Panc1 (cell line): ENCODE measurements around the gene UNC13C. TPM values are rescaled to one million over a fixed set of nuclear protein-coding genes. Genes with fewer than 3 reads are reported as not detected.

ENCODE experiments used
- ATAC-seq: fragments of 200-7000 bp; cut with Tn5 transposase; 2 replicates; pipeline ENCODE4 v1.9.1; 2020; ENCODE audit warnings: mild to moderate bottlenecking, moderate library complexity
- BruUV-seq: library from RNA; stranded (reverse); fragments of 400-500 nt; replicated peaks from 2 replicates; lab custom pipeline; 2021; lab: Mats Ljungman, UMichigan
- CTCF ChIA-PET: fragments of 300-600 bp; sonication (Branson Sonifier 250); formaldehyde crosslinking; loops from one replicate; lab custom pipeline; 2022; ENCODE audit warnings: antibody characterized with exemption; lab: Charles Lee
- POLR2A ChIA-PET: fragments of 300-600 bp; sonication (Branson Sonifier 250); formaldehyde crosslinking; loops from one replicate; lab custom pipeline; 2022; ENCODE audit warnings: antibody characterized with exemption; lab: Charles Lee
- DNase-seq: peaks from one replicate; pipeline ENCODE4 v3.0.0-alpha.2; 2010; ENCODE audit warnings: low read depth, low spot score
- H3K27ac ChIP-seq: 2 replicates; pipeline ENCODE4 v1.5.1; 2011; ENCODE audit warnings: mild to moderate bottlenecking, low read length, inconsistent platforms
- H3K27me3 ChIP-seq: fragments of 200-500 bp; sonication (Bioruptor generic); 2 replicates; pipeline ENCODE4 v1.6.0; 2014; ENCODE audit warnings: low read length, inconsistent platforms; ENCODE audit not compliant: control insufficient read depth, insufficient read depth
- H3K36me3 ChIP-seq: fragments of 200-500 bp; sonication (Bioruptor generic); 2 replicates; pipeline ENCODE4 v1.5.1; 2014; ENCODE audit warnings: inconsistent platforms, mild to moderate bottlenecking, low read length, moderate library complexity; ENCODE audit not compliant: control insufficient read depth, insufficient read depth
- H3K4me1 ChIP-seq: 2 replicates; pipeline ENCODE4 v1.5.1; 2011; ENCODE audit warnings: inconsistent platforms, mild to moderate bottlenecking, low read length, moderate library complexity; ENCODE audit not compliant: control insufficient read depth, insufficient read depth
- H3K4me3 ChIP-seq, 2 experiments: 2 replicates each; pipeline ENCODE4 v1.5.1; 2011 to 2012; ENCODE audit warnings: low read depth in 2 of 2, low read length in 2 of 2, mild to moderate bottlenecking in 2 of 2, inconsistent platforms in 1 of 2, moderate library complexity in 1 of 2
- H3K9me3 ChIP-seq: fragments of 200-500 bp; sonication (Bioruptor generic); 2 replicates; pipeline ENCODE4 v1.5.1; 2014; ENCODE audit warnings: low read depth, mild to moderate bottlenecking, inconsistent platforms, low read length, moderate library complexity; ENCODE audit not compliant: control insufficient read depth, insufficient read depth
- POLR2AphosphoS5 ChIP-seq: IDR thresholded peaks from 2 replicates; pipeline ENCODE4 v1.6.1; 2012; ENCODE audit warnings: mild to moderate bottlenecking, low read depth, low read length, moderate library complexity
- SIN3A ChIP-seq: IDR thresholded peaks from 2 replicates; pipeline ENCODE4 v1.6.1; 2012; ENCODE audit warnings: low read depth, mild to moderate bottlenecking, low read length, moderate library complexity, borderline replicate concordance; ENCODE audit not compliant: insufficient read depth
- TCF7L2 ChIP-seq: IDR thresholded peaks from 2 replicates; pipeline ENCODE4 v1.6.1; 2011; ENCODE audit warnings: mild to moderate bottlenecking, low read depth, low read length, inconsistent platforms
- in situ Hi-C: cut with HindIII; loops from 2 replicates; pipeline ENCODE4 v1.10.0; 2016; ENCODE audit warnings: low sequenced_read_pairs, low pct_unique_long_range_greater_than_20kb
- intact Hi-C: fragments of 100-400 bp; cut with micrococcal nuclease; formaldehyde crosslinking; loops from one replicate; pipeline ENCODE4 v1.10.0; 2022; ENCODE audit not compliant: unreplicated experiment
- total RNA-seq: library from RNA; stranded (reverse); gene quantifications from one replicate; pipeline ENCODE4 v1.2.1, GENCODE V29; 2021; ENCODE audit not compliant: unreplicated experiment
- TF ChIP-seq, protein P1 (sequence below): fragments of 450-650 bp; IDR thresholded peaks from 2 replicates; pipeline ENCODE4 v1.5.1; 2017; ENCODE audit warnings: mild to moderate bottlenecking
- TF ChIP-seq, protein P2 (sequence below), 2 experiments: IDR thresholded peaks; 2 replicates each; pipeline ENCODE4 v1.6.1; 2011 to 2012; ENCODE audit warnings: low read depth in 2 of 2, control low read depth in 1 of 2, low read length in 1 of 2, mild to moderate bottlenecking in 1 of 2, moderate library complexity in 1 of 2; ENCODE audit not compliant: insufficient read depth in 1 of 2

UNC13C gene
- total RNA-seq, 1 experiment from 2014 or later, result not detected

DNA sequence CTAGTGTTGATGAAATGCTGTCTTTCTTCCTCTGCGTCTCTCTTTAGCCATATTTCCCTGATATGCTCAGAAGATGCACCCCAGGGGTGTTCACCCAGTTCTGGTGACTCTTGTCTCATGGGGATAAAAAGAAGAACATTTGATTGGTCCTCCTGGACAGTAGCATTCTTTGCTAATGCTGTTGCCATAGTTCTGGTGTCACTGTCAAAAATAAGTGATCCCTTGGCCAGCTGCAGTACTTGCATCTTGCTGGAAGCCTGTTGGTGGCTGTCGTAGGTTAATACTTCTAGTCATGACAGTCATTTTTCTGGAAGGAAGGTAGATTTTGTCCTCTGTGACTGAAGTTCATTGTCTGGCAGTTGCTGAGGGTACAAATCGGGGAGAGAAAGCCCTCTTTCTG lies 124.5 kb downstream of the UNC13C start:
- ChIA-PET CTCF (no interaction called here), POLR2A (no interaction called here)
- no TSS peak for BruUV-seq
- H3K27ac ChIP-seq, result no peak overlapping the region
- H3K4me1 ChIP-seq, result no peaks in the 10 kb centered on the region
- H3K27me3 ChIP-seq, result no peaks in the 10 kb centered on the region
- DNase-seq, result no peak
- ATAC-seq, result no peak
- intact Hi-C loops (no loop called here), in situ Hi-C loops (no loop called here)
- no peaks in the 10 kb centered on the region for H3K36me3 ChIP-seq
- TF ChIP-seq TCF7L2, result no peak
- TF ChIP-seq, protein P1, sequence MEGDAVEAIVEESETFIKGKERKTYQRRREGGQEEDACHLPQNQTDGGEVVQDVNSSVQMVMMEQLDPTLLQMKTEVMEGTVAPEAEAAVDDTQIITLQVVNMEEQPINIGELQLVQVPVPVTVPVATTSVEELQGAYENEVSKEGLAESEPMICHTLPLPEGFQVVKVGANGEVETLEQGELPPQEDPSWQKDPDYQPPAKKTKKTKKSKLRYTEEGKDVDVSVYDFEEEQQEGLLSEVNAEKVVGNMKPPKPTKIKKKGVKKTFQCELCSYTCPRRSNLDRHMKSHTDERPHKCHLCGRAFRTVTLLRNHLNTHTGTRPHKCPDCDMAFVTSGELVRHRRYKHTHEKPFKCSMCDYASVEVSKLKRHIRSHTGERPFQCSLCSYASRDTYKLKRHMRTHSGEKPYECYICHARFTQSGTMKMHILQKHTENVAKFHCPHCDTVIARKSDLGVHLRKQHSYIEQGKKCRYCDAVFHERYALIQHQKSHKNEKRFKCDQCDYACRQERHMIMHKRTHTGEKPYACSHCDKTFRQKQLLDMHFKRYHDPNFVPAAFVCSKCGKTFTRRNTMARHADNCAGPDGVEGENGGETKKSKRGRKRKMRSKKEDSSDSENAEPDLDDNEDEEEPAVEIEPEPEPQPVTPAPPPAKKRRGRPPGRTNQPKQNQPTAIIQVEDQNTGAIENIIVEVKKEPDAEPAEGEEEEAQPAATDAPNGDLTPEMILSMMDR, result no peak
- TF ChIP-seq, protein P2, sequence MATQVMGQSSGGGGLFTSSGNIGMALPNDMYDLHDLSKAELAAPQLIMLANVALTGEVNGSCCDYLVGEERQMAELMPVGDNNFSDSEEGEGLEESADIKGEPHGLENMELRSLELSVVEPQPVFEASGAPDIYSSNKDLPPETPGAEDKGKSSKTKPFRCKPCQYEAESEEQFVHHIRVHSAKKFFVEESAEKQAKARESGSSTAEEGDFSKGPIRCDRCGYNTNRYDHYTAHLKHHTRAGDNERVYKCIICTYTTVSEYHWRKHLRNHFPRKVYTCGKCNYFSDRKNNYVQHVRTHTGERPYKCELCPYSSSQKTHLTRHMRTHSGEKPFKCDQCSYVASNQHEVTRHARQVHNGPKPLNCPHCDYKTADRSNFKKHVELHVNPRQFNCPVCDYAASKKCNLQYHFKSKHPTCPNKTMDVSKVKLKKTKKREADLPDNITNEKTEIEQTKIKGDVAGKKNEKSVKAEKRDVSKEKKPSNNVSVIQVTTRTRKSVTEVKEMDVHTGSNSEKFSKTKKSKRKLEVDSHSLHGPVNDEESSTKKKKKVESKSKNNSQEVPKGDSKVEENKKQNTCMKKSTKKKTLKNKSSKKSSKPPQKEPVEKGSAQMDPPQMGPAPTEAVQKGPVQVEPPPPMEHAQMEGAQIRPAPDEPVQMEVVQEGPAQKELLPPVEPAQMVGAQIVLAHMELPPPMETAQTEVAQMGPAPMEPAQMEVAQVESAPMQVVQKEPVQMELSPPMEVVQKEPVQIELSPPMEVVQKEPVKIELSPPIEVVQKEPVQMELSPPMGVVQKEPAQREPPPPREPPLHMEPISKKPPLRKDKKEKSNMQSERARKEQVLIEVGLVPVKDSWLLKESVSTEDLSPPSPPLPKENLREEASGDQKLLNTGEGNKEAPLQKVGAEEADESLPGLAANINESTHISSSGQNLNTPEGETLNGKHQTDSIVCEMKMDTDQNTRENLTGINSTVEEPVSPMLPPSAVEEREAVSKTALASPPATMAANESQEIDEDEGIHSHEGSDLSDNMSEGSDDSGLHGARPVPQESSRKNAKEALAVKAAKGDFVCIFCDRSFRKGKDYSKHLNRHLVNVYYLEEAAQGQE (IDR thresholded peaks at IDR 0.05; ENCODE audit: insufficient read depth in 1 of 2, low read depth in 2 of 2, low read length in 1 of 2), result no peak
- TF ChIP-seq SIN3A, result no peak
- TF ChIP-seq POLR2AphosphoS5, result no peak
- no peak overlapping the region for H3K4me3 ChIP-seq
- H3K9me3 ChIP-seq, result no peaks in the 10 kb centered on the region

DNA sequence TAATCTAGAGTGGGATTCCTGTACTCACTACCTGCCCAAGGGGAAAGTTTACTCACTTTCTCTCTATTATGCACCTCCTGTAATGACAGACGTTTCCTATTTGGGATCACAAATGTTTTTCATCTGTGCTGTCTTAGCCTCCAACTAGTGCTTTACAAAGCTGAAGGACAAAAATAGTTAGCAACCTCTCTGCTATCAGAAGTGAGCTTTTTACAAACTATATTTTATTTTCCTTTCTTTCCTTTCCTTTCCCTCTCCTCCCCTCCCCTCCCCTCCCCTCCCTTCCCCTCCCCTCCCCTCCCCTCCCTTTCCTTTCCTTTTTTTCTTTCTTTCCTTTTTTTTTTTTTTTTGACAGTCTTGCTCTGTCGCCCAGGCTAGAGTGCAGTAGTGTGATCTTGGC lies 130.8 kb downstream of the UNC13C start:
- Histone ChIP-seq H3K9me3 (no peaks in the 10 kb centered on the region), H3K4me1 (no peaks in the 10 kb centered on the region), H3K36me3 (no peaks in the 10 kb centered on the region), H3K4me3 (no peak overlapping the region), H3K27me3 (no peaks in the 10 kb centered on the region), H3K27ac (no peak overlapping the region)
- no peak for DNase-seq
- TF ChIP-seq, protein P1, result no peak
- TF ChIP-seq SIN3A (no peak), TCF7L2 (no peak), POLR2AphosphoS5 (no peak)
- TF ChIP-seq, protein P2 (IDR thresholded peaks at IDR 0.05; ENCODE audit: insufficient read depth in 1 of 2, low read depth in 2 of 2, low read length in 1 of 2), result no peak
- ChIA-PET POLR2A (no interaction called here), CTCF (interaction anchor here (0.7 kb wide), 1 partner anchor 661 kb away, joined by 3 read pairs; no protein-coding TSS in a partner anchor)
- in situ Hi-C loops (no loop called here), intact Hi-C loops (no loop called here)
- no TSS peak for BruUV-seq
- ATAC-seq, result no peak
